ELR (cell line): ENCODE measurements around the gene CD96.
"Not testable (repeated sequence)": the region's sequence is repeated elsewhere in the genome, so short reads cannot be mapped to it uniquely, and the experiment has no call there.

Source experiments
- DNase-seq: peaks from one replicate; pipeline ENCODE4 v3.0.0-alpha.2; 2015; ENCODE audit warnings: low read depth

The CD96 gene

DNA sequence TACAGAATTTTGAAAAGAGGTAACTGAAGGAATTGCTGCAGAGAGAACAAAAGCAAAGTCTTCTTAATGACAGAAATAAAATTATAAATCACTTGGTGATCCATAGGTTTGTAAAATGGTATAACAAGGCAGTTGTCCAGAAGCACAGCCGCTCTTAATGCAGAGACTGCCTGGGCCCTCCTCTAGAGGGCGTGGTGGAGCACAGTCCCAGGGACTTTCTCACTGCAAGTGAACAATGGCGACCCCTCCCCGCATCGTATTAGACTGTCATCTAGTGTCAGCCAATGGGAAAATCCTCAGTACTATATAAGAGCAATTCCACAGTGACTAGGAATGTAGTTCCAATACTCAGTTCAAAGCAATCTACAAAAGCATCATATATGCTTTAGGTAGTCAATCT, 79.5 kb downstream of the CD96 start:
- peak; percentile 36 for DNase-seq

DNA sequence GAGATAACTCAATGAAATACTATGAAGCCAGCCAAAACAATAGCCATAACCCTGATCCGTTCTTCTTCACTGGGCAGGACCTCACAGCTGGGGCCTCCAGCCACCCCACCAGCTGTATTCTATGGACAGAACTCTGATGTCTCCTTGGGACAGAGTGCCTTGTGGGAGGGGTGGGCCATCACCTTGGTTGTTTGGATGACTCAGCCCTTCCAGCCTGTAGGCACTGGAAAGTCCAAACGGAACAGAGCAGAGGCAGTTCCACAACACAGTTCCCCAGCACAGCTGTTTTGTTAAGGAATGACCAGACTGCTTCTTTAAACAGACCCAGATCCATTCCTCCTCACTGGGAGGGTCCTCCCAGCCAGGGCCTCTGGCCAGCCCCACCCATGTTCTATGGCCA, 85.1 kb downstream of the CD96 start:
- peak; percentile 58 for DNase-seq

DNA sequence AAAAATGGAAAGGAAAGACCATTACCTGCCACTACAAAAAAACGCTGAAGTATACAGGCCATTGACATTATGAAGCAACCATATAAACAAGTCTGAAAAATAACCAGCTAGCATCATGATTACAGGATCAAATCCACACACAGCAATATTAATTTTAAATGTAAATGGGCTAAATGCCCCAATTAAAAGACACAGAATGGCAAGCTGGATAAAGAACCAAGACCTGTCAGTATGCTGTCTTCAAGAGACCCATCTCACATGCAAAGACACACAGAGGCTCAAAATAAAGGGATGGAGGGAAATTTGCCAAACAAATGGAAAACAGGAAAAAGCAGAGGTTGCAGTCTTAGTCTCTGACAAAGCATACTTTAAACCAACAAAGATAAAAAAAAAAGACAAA, 87.0 kb downstream of the CD96 start:
- not testable (repeated sequence) for DNase-seq

DNA sequence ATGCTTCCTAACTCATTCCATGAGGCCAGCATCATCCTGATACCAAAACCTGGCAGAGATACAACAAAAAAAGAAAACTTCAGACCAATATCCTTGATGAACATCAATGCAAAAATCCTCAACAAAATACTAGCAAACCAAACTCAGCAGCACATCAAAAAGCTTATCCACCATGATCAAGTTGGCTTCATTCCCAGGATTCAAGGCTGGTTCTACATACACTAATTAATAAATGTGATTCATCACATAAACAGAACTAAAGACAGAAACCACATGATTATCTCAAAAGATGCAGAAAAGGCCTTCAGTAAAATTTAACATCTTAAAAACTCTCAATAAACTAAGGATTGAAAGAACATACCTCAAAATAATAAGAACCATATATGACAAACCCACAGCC, 88.6 kb downstream of the CD96 start:
- peak; percentile 17 for DNase-seq

DNA sequence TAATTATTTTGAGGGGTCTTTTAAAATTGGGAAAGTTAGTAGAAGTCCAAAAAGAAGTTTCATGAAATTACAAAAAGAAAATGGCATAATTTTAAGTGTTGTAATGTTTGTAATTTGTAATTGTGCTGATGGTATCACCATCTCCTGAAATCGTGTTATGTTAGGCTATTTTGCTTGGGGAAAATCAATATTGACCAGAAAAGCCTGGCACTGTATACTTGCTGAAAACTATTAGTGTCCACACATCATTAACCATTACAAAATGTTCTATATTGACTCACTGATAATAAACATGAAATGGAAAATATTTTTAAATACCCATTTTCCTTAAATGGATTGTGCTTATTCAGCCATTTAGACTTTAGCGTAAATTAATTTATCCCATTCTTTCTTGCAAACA, 93.4 kb downstream of the CD96 start:
- no peak for DNase-seq

DNA sequence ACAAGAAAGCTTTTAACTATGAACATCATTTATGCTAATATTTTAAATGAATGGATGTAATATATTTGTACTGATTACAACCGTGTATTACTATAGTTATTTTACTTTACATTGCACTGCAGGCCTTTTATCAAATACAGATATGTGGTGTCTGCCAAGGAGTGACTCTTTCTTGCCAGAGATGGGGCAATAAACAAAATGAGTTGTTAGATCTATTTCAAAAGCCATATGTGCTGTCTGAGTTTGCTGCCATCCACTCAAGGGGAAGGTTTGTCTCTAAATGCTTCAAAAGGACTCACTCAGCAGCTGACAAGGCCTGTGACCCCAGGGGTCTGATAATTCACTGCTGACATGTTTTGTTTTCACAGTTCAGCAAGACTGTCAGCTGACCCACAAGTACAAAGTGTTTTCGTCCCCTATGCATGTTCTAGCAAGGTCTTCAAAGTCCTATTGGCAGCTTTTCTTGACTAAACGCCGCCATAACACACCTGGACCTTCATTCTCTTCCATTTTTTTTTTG, 94.4 kb downstream of the CD96 start:
- no peak for DNase-seq

DNA sequence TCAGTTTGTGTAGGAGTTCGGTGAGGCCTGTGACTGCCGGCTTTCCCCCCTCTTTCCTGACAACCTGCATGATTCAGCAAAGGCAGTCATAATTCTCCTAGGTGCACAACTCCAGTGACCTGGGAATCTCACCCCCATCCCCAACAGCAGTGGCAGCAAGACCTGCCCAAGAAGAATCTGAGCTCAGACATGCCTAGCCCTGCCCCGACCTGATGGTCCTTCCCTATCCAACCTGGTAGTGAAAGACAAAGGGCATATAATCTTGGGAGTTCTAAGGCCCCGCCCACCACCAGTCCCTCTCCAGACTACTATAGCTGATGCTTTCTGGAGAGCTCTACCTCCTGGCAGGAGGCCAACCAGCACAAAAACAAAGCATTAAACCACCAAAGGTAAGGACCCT, 97.3 kb downstream of the CD96 start:
- no peak for DNase-seq

DNA sequence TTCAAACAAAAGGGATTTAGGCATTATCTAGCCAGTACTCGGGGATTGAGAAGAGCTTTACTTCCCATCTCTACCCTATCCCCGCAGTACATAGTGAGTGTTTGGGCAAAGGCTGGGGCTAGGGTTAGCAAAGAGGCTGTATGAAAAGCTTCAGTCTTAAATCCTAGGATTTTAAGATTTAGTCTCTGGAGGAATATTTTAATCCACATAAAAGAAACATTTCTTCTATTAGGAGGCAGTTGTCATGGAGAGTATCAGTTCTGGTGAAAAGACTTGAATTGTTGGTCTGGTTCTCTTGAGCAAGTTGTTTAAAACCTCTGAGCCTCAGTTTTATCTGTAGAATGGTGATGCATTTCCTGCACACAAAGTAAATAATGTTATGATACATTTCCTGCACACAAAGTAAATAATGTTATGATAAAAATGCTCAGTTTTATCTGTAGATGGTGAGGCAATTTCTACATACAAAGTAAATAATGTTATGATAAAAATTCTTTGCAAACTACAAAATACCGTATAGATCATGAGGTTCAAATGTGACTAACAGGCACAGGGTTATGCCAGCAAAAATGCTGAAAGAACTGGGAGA, 107.1 kb downstream of the CD96 start:
- peak; percentile 57 for DNase-seq

DNA sequence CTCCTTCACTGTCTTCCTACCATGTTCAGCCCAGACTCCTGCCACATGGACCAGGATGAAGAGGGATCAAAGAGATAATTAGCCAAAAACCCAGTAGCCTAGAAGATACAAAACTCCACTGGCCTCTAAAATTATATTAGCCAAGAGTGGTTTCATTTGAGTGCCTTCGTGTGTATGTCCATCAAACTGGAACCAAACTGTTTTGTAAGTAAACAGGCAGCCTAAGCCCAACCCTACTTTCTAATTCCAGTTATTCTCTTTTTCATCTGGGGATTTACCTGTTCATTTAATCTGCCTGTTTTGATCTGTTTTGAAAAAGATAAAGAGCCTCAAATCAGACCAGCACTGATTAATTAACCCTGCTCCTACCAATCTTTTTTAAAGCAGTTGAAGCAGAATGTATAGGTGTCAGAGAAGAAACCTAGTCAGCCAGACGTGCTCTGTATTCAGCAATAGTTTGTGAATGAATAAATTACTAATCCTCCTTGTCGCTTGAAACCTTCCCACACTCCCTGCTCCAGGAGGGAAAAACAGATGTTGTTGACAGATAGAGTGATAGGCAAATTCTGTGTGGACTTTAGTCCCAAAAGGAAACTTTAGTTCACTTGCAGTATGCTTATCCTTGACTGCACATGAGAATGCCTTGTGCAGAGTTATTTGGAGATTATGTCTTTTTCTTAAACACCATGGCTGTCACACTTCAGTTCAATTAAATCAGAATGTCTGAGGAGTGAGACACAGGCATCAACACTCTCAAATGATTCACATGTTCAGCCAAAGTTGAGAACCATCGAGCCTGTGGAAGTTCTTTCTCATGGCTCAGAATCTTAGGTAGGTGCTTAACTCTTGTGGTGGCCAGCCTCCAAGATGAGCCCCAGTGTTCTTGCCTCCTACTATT, 108.6 kb downstream of the CD96 start:
- no peak for DNase-seq

DNA sequence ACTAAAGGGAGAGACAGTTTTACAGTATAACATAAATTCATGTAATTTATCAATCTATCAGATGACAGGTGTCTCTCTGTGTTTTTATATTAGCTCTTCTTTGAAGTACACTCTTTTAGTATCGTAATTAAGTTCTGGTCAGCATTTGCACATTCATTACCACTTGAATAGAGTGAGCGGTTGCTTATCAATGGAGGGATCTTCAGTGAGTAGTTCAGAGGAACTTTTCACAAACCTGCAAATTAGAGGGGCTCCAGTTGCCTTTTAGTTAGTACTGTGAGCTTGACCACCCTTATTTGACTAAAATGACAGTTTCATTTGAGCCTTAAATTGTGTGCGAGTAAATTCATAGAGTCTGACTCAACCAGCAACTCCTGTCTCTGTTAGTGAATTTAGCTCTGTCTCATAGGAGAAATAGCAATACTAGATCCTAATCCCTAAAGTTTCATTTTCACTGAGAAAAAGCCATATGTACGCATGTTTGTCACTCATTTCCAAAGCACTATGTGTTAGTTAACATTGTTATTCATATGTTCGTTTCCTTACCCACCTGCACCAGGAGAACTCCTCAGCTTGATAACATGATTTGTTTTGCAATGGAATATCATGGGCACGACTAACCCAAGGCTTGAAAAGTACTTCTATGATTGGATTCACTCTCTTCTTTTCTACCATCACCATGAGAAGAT, 110.6 kb downstream of the CD96 start:
- no peak for DNase-seq

DNA sequence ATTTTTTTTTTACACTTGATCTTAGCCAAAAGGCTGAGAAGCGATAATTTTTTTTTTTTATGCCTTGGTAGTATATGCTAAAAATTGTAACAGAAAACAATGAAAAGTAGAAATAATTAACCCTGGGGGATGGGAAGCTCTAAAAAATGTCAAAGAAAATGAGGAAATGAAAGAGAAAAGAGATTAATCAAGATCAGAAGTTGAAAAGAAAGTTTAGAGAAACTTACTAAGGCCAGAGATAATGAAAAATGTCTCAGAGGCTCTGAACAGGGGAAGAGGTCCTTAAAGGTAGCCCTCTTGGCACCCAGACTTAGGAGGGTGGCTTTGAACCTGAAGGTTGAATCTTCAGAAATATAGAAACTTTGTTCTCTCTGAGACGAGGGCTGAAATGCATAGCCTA, 111.8 kb downstream of the CD96 start:
- no peak for DNase-seq

DNA sequence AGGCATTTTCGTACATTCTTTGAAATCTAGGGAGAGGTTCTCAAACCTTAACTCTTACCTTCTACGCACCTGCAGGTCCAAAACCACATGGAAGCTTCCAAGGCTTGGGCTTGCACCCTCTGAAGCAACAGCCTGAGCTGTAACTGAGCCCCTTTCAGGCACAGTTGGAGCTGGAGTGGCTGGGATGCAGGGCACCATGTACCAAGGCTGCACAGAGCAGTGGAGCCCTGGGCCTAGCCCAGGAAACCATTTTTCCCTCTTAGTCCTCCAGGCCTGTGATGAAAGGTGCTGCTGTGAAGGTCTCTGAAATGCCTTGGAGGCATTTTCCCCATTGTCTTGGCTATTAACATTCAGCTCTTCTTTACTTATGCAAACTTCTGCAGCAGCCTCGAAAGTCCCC, 120.0 kb downstream of the CD96 start:
- DNase-seq, result no peak

DNA sequence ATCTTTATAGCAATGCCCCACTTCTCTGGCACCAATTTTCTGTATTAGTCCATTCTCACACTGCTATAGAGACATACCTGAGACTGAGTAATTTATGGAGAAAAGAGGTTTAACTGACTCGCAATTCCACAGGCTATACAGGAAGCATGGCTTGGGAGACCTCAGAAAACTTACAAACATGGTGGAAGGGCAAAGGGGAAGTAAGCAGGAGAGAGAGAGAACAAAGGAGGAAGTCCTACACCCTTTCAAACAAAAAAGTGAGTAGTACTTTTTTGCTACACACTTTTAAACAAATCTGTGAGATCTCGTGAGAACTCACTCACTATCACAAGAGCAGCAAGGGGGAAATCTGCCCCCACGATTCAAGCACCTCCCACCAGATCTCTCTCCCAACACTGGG, 120.9 kb downstream of the CD96 start:
- no peak for DNase-seq

DNA sequence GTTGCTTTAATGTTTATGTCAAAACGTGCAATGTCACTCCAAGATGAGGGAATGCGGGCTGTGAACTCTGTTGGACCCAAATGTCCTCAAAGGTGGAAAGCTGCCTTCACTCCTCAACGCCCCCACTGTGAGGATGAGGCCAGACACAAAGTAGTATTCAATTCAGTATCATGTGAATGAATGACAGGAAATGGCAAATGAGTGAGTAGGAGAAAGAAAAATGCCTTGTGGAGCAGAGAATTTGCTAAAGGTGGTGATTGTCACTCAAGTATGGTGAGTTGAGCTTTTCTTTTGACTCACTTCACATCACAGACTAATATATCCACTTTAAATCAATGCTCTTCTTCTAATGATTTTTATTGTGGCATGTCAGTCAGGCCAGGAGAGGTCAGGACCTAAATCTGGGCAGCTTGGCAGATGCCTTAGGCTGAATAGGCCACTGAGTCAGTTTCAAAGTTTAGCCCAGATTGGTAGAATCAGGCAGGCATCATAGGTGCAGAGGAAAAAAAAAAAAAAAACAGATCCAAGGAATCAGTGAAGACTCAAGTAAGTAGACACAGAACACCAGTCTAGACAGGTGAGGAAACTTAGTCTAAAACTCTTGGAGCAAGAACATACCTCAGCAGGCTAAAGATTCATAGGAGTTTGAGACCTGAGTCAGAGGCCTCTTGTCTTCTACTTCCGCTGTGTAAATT, 124.2 kb downstream of the CD96 start:
- peak; percentile 51 for DNase-seq

DNA sequence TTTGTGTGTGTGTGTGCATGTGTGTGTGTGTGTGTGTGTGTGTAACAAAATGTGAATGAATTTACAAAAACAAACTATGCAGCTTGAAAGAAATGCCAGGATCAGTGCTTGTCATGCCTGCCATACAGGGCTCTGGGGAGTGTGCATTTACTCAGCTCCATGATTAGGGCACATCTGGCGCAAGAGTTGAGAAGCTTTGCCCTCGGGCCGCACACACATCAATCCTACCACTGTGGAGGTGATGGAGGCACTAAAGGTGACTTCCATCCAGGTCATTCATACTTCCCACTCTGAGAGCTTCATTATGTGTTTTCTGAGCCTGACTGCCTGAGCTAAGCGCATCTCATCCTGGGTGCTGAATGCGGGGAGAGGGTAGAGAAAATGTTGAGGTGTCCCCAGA, 125.2 kb downstream of the CD96 start:
- no peak for DNase-seq

DNA sequence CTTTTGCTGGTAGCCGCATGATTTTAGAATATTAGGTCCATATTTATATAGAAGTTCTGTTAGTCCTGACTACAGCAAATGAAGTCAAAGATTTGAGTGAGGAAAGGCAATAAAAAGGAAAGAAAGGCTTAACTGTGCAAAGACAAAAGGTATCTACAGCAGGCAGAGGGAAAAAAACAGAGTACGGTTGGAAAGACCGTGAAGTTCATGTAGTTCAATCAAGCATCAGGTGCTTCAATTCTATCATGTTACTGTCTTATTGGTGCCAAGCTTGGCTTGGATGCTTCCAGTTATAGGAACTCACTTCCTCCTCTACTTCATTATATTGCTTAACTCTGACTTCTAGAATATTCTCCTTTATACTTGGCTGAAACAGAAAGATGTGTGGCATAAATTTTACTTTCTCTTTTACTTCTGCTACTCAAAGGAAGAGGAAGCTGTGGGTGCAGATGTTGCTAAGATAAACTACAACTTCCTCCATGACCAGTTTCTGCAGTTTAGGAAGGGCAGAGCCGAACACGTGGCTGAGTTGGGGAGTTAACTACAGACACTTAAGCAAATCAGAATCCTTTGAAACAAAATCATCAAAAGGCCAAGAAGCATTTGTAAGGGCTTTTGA, 125.7 kb downstream of the CD96 start:
- peak; percentile 74 for DNase-seq

DNA sequence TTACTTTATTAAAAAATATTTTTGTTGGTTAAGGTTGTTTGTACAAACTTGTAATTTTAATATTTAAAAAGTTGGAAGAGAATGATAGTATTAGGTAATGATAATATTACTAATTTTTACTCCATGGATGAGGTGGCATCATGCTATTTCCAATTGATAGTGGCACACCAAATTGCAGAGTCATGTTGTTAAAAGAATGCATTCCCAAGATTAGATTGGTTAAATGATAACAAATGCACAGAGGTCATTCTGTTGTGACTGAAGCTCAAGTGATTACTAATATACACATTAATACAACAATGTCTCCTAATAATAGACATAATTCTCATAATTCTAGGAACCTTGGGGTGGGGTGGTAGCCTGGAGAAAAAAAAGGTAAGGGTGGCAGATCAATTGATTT, 126.3 kb downstream of the CD96 start:
- DNase-seq, result no peak

DNA sequence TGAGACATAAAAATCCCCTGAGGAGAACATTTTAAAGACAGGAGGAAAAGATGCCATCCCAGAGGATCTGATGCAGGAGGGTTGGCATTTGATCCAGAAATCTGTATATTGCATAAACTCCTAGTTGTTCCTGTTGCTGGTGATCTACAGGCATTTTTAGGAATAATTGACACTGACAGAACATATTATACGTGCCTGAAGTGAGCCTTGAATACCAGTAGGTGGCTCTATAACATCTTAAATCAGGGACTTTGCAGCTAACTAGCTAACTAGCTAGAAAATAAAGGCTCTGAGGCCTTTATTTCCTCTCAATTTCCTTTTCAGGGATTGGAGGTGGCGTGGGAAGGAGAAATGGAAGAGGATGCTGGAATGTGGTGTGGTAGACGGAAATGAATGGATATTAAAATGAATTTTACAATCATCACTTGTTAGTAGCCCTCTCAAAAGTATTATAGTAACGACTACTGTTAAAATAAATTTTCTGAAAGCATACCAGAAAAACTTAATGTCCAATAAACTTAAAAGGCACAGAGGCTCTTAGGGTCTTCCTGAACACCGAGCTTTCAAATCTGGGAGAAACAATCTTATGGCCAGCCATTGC, 127.0 kb downstream of the CD96 start:
- peak; percentile 93 for DNase-seq

DNA sequence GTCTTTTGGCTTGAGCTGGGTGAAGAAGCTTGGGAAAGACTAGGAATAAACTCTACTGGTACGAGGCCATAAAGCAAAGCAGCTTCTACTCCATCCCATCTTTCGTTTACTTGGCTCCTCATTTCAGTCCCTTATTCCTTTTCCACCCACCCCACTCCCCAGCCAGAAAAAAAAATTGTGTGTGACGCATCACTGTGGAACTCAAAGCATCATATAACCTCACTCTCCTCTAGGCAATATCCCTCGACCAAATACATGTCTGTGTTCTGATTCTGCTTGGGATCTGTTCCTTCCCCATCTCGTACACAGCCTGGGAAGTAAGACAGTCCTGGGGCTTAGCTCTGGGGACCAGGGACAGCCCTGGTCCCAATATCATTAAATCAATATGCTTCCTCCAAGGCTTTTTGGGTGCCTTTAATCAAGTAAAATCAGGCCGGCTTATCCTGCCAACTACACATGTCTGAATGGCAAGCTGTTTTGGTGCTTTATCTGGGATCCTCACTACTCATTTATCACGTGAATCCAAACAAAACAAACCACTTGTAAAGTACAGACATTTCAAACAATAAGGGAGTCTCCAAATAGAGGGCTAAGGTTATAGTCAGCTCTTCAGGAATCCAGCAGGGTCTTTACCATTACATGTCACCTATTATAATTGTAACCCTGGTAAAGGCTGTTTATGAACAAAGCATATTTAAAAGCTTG, 128.1 kb downstream of the CD96 start:
- DNase-seq, result peak; percentile 93

DNA sequence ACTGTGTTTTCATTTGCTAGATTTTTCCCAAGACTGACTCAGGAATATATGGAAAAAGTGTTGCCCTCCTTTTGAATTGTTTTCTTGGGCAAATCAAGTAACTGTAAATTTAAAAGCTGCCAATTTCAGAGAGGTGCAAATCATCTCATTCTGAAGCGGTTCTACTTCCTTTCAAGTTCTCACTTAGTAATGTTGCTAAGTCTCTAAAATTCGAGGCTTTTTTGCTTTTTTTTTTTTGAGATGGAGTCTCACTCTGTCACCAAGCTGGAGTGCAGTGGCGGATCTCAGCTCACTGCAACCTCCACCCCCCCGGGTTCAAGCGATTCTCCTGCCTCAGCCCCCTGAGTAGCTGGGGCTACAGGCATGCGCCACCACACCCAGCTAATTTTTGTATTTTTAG, 130.5 kb downstream of the CD96 start:
- not testable (repeated sequence) for DNase-seq

DNA sequence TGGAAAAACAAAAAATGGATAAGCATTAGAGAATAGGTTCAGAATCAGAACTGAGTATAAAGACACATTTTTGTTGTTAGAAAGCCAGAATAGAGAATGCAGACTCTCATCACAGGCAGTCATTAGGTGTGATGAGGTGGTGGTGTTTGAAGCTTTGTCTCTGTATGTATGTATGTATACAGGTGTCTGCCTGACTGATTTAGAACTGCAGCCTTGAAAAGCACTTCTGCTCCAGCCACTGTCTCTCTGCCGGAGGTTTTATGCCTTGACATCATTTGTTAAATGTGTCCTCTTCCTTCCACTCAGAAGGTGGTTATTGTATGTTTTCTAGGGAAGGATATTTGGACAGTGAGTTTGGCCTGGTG, 133.8 kb downstream of the CD96 start:
- DNase-seq, result no peak
